ENCODE data around the gene TTC3. TPM values are rescaled to one million over a fixed set of nuclear protein-coding genes. Genes with fewer than 3 reads are reported as not detected.

TTC3 gene
- total RNA-seq, 1 experiment from 2014 or later: 92.8 TPM

DNA sequence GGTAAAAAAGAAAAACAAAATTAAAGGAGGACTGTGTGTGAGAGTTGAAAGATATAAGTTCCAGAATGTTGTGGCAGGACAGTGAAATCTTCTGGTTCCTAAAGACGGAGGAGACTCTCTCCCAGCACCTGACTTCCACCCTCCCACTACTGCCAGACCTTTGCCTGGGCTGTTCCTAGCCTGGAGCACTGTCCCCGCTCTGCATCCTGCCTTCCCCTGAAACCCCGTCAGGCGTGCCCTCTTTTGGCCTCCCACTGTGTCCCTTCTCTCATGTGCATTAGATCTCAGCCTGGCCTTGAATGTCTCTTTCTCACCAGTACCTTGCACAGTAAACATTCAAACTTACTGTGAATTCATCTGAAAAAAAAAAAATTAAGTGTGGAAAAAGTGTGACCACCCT is 120.0 kb downstream of the TTC3 start:
- H3K36me3 ChIP-seq (ENCODE audit: control insufficient read depth, insufficient read depth, low read length): no peaks in the 10 kb centered on the region; the same call in 1 of the 2 replicates
- no peak overlapping the region for H3K27ac Mint-ChIP-seq (ENCODE audit: unreplicated experiment)

DNA sequence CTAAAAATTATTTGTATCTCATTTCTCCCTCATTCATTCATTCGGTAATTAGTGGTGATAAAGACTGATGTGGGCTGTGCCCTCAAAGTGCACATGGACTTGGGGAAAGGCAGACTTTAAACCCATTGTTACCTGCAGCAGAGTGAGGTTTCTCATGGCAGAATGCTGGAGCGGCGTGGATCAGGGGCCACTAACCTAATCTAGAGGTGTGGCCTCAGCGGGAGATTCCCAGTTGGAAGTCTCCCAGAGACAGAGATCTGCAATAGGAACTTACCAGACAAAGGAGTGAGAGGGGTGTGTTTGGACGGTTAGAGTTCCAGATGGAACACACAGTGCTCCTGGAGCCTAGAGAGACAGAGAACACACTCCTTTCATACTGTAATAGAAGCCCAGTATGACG is 120.6 kb downstream of the TTC3 start:
- intact Hi-C loops (cut with micrococcal nuclease; ENCODE audit: unreplicated experiment): no loop called here
- Mint-ChIP-seq H3K4me1 (ENCODE audit: low read depth, unreplicated experiment) (no peaks in the 10 kb centered on the region), H3K4me3 (ENCODE audit: unreplicated experiment) (no peak overlapping the region), H3K36me3 (ENCODE audit: insufficient read depth, unreplicated experiment) (peaks cover 90% of the 10 kb centered on the region), H3K27ac (ENCODE audit: unreplicated experiment) (no peak overlapping the region), H3K27me3 (ENCODE audit: insufficient read depth, unreplicated experiment) (no peaks in the 10 kb centered on the region), H3K9me3 (ENCODE audit: unreplicated experiment) (no peaks in the 10 kb centered on the region)
- CTCF ChIA-PET: no interaction called here
- Histone ChIP-seq H3K36me3 (ENCODE audit: control insufficient read depth, insufficient read depth, low read length) (no peaks in the 10 kb centered on the region; the same call in 1 of the 2 replicates), H3K27me3 (replicated peaks; ENCODE audit: control insufficient read depth, insufficient read depth, low read length) (no peaks in the 10 kb centered on the region), H3K4me3 (ENCODE audit: low read depth, low read length) (no peak overlapping the region), H3K4me1 (no peaks in the 10 kb centered on the region), H3K9me3 (no peaks in the 10 kb centered on the region)
- TF ChIP-seq, protein P1, sequence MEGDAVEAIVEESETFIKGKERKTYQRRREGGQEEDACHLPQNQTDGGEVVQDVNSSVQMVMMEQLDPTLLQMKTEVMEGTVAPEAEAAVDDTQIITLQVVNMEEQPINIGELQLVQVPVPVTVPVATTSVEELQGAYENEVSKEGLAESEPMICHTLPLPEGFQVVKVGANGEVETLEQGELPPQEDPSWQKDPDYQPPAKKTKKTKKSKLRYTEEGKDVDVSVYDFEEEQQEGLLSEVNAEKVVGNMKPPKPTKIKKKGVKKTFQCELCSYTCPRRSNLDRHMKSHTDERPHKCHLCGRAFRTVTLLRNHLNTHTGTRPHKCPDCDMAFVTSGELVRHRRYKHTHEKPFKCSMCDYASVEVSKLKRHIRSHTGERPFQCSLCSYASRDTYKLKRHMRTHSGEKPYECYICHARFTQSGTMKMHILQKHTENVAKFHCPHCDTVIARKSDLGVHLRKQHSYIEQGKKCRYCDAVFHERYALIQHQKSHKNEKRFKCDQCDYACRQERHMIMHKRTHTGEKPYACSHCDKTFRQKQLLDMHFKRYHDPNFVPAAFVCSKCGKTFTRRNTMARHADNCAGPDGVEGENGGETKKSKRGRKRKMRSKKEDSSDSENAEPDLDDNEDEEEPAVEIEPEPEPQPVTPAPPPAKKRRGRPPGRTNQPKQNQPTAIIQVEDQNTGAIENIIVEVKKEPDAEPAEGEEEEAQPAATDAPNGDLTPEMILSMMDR (IDR thresholded peaks at IDR 0.05; ENCODE audit: insufficient read depth in 1 of 2, low read depth in 1 of 2, low read length in 1 of 2, severe bottlenecking in 1 of 2, unreplicated experiment in 1 of 2): no peak
- POLR2A ChIA-PET: no interaction called here
- BruUV-seq (replicated peaks): no TSS peak
- no peak for DNase-seq

More for the DNA sequence above, 120.0 kb downstream of the TTC3 start:
- Mint-ChIP-seq H3K9me3 (ENCODE audit: unreplicated experiment) (no peaks in the 10 kb centered on the region), H3K4me3 (ENCODE audit: unreplicated experiment) (no peak overlapping the region), H3K36me3 (ENCODE audit: insufficient read depth, unreplicated experiment) (peaks cover 89% of the 10 kb centered on the region), H3K27me3 (ENCODE audit: insufficient read depth, unreplicated experiment) (no peaks in the 10 kb centered on the region), H3K4me1 (ENCODE audit: low read depth, unreplicated experiment) (no peaks in the 10 kb centered on the region)
- no peak for DNase-seq
- ChIA-PET POLR2A (no interaction called here), CTCF (no interaction called here)
- H3K4me1 ChIP-seq: no peaks in the 10 kb centered on the region
- TF ChIP-seq, protein P1 (IDR thresholded peaks at IDR 0.05; ENCODE audit: insufficient read depth in 1 of 2, low read depth in 1 of 2, low read length in 1 of 2, severe bottlenecking in 1 of 2, unreplicated experiment in 1 of 2): no peak
- no peak overlapping the region for H3K4me3 ChIP-seq (ENCODE audit: low read depth, low read length)
- BruUV-seq (replicated peaks): no TSS peak
- H3K27me3 ChIP-seq (replicated peaks; ENCODE audit: control insufficient read depth, insufficient read depth, low read length): no peaks in the 10 kb centered on the region
- intact Hi-C loops (cut with micrococcal nuclease; ENCODE audit: unreplicated experiment): no loop called here
- no peaks in the 10 kb centered on the region for H3K9me3 ChIP-seq

DNA sequence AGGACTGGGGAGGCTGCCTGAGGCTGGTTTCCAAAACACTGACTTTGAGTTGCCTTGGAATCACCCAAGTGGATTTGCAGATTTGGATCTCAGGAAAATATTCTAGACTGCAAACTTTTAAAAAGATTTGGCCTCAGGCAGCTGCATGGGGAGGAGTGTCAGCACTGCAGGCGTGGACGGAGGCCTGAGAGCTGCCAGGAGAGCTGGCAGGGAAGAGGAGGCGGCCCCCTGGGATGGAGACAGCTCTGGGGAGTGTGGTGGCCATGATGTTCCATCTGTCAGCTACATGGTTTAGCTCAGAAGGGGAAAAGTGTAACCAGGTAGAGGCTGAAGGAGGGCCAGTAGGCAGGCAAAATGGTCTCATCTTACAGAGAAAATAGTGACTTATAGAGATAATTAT is 122.0 kb downstream of the TTC3 start:
- peaks cover 87% of the 10 kb centered on the region for H3K36me3 Mint-ChIP-seq (ENCODE audit: insufficient read depth, unreplicated experiment)
- CTCF ChIA-PET: no interaction called here
- H3K27me3 Mint-ChIP-seq (ENCODE audit: insufficient read depth, unreplicated experiment): no peaks in the 10 kb centered on the region
- Histone ChIP-seq H3K4me1 (no peaks in the 10 kb centered on the region), H3K27me3 (replicated peaks; ENCODE audit: control insufficient read depth, insufficient read depth, low read length) (no peaks in the 10 kb centered on the region), H3K9me3 (no peaks in the 10 kb centered on the region), H3K4me3 (ENCODE audit: low read depth, low read length) (no peak overlapping the region), H3K36me3 (ENCODE audit: control insufficient read depth, insufficient read depth, low read length) (no peaks in the 10 kb centered on the region; the same call in 1 of the 2 replicates)
- POLR2A ChIA-PET: no interaction called here
- no peaks in the 10 kb centered on the region for H3K9me3 Mint-ChIP-seq (ENCODE audit: unreplicated experiment)
- no peak overlapping the region for H3K4me3 Mint-ChIP-seq (ENCODE audit: unreplicated experiment)
- DNase-seq: no peak
- BruUV-seq (replicated peaks): no TSS peak
- no peaks in the 10 kb centered on the region for H3K4me1 Mint-ChIP-seq (ENCODE audit: low read depth, unreplicated experiment)
- TF ChIP-seq, protein P1 (IDR thresholded peaks at IDR 0.05; ENCODE audit: insufficient read depth in 1 of 2, low read depth in 1 of 2, low read length in 1 of 2, severe bottlenecking in 1 of 2, unreplicated experiment in 1 of 2): no peak
- no peak overlapping the region for H3K27ac Mint-ChIP-seq (ENCODE audit: unreplicated experiment)
- intact Hi-C loops (cut with micrococcal nuclease; ENCODE audit: unreplicated experiment): no loop called here

Measured in Caco-2 (cell line).